ENCODE data around the gene SLIT3.

The SLIT3 gene

DNA sequence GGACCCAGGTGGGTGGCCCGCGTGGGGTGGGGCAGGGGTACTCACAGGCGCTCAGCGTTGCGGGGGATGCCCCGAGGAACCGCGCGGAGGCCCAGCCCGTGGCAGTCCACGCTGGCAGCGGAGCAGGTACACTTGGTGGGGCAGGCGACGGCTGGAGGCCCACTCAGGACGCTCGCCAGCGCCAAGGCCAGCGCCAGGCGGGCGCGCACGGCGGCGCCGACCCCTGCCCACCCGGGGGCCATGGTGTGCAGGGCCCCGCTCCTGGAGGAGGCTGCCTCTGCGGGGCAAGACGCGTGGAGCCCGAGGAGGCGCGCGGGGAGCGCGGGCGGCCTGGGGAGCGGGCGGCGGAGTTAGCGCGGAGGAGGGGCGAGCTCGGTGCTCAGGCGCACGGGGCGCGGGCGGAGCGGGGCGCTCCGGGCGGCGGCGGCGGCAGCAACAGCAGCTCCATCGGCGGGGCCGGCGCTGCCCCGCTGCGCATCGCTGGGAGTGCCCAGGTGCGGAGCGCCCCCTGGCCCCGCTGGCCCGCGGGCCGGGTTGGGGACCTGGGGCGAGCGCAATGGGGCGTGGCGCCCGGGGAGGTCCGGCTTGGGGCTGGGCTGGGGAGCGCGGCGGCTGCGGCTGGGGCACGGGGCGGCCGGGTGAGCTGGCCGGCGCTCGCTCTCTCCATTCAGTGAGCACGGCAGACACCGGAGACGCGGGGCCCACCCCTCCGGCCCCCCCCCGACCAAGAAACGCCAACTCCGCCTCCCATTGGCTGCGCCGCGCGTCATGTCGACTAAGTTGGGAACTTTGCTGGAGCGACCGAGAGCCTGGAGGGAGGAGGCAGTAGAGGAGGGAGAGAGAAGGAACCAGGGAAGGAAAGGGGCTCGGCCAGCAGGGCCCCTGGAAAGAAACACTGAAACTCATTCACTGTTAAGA, at the start of gene SLIT3:
TSS of gene SLIT3 (minus strand) at position 672 of the 918 bp plus-strand sequence. CDS start at position 242, 430 bp downstream.
- no peak for FAIRE-seq

GRCh38 chr5:169350016-169350415, 49.1 kb upstream of the SLIT3 start:
- no peak for FAIRE-seq

DNA sequence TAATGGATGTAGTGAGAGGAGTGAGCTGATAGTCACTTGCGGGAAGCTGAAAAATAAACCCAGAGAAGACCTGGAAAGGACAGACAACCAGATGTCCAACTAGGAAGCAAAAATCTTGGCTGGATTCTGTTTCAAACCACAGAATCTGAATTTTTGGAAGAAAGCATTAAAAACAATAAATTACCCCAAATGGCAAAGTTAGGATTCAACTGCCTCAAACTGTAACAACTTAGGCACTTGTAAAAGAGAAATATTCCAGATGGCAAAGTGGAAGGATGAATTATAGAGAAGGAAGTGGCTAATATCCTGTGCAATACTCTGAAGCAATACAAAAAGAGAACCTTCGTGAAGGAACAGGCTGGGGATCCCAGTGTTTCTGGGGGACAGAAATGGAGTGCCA, 46.8 kb upstream of the SLIT3 start:
- FAIRE-seq = no peak

DNA sequence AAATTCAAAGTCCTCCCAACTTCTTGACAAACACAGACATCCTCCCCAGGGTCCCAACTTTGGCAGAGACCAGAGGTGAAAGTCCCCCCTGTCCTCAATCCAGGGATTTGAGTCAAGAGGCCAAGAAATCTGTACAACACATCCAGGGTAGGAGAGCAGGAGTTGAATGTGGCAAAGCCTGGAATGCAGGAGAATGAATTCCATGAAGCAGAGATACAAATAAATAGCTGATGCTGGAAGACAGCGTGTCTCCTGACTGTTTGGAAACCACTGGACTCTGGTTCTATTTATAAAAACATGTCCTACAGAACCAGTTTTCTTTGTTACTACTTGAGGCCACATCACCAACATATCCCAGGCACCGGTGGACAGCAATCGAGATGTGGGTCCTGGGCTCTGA, 43.7 kb upstream of the SLIT3 start:
- no peak for FAIRE-seq

GRCh38 chr5:169343766-169344165, 42.8 kb upstream of the SLIT3 start:
- FAIRE-seq = no peak

GRCh38 chr5:169341556-169341955, 40.6 kb upstream of the SLIT3 start:
- FAIRE-seq = no peak

- FAIRE-seq = no peak
These were observed 38.9 kb upstream of the SLIT3 start for GRCh38 chr5:169339869-169340268.

GRCh38 chr5:169336242-169336641, 35.3 kb upstream of the SLIT3 start:
- no peak for FAIRE-seq

DNA sequence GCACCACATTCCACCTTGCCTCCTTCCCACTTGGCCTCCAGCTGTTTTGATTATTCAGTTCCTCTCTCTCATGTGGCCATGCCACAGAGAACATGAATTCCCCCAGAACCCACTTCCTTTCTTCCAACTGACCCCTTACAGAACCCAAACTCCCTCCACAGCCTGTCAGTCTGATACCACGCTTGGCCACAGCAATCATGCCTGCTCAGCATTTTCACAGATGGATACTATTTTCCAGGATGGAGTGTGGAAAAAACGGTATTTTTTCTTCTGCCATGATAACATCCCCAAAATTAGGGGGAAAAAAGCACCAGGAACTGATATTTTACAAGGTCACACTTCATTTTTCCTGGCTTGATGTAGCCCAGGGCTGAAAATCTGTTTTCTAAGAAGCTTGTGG, 34.9 kb upstream of the SLIT3 start:
- no peak for FAIRE-seq

GRCh38 chr5:169333518-169333917, 32.6 kb upstream of the SLIT3 start:
- no peak for FAIRE-seq

DNA sequence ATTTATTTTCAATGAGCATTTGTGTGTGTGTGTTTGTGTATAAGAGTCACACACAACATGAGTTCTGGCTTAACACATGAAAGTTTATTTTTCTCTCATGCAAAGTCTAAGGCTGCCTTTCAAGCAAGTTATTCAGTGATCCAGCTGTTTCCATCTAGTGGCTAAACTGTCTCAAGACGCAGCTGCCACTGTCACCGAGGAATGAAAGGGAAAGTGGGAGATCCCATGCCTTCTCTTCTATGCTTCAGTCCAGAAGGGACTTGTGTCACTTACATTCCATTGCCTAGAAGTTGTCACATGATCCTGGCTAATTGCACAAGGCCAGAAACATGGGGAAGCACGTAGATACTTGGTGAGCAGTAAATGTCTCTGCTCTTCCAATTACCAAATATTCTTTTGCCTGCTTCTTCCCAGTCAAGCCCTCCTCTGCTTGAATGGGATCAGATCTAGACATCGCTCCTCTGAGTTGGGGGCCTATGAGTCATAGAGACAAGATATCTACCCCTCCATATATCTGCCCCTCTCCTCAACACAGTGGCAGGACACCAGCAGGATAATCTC, 30.4 kb upstream of the SLIT3 start:
- no peak for FAIRE-seq

GRCh38 chr5:169328401-169328800, 27.5 kb upstream of the SLIT3 start:
- no peak for FAIRE-seq

- no peak for FAIRE-seq
These were observed 24.3 kb upstream of the SLIT3 start for GRCh38 chr5:169325273-169325672.

GRCh38 chr5:169318556-169318955, 17.6 kb upstream of the SLIT3 start:
- FAIRE-seq = no peak

DNA sequence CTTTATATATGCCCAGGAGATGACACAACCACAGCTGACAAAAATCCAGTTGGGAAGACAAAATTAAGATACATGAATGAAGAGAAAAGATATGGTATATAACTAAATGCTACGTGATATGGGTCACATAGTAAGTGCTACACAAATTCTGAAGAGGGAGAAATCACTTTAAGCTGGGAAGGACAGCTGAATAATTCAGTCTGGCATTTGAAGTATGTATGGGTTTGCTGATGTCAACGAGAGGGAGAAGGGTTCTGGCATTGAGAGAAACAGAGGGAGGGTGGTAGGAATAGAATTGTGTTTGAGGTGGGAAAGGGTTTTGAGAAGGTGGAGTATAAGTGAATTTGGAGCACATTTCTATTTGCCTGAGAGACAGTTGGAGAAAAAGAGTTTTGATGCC, 6.7 kb upstream of the SLIT3 start:
- no peak for FAIRE-seq

- FAIRE-seq = no peak
These were observed 4.4 kb upstream of the SLIT3 start for GRCh38 chr5:169305366-169305765.

- no peak for FAIRE-seq
These were observed 3.2 kb upstream of the SLIT3 start for GRCh38 chr5:169304175-169304574.

DNA sequence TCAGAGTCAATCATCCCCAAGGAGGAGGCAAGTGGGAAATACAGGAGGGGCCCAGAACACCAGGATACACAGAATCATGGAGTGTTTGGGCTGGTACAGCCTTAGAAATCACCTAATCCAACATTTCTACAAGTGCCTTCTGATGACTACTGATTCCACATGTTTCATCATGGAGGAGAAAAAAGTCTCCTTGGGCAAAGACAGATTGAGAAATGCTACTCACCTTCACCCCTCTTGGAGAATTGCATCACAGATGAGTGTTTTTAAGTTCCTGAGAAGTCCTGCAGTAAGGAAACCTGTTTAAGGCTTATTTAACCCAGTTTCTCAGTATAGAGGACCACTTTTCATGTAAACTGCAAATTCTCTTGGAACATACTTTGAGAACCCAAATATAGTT, 2.2 kb upstream of the SLIT3 start:
- FAIRE-seq = no peak

DNA sequence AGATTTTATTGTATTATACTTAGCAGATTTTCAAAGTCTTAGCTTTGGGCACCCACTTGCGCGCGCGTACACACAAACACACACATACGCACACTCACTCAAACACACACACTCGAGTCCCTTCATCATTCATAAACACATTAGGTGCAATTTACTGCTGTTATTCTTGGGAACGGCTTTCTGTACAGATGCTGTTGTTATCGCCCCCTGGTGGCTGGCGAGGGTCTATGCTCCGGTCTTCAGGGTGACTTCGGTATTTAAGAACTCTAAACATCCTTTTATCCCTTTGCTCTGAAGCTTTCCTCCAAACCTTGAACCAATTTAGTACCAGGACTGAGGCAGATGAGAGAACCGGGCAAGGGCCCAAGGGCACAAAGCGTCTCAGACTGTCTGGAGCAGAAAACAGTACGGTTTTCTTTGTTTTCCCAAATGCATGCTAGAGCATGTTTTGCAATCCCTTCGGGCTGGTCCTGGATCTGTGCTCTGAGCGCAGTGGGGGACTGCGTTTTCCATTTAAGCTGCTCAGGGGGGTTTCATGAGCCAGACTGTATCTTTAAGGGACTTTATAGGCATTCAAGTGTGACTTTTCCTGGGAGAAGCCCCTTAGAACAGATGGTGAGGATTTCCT, 1.7 kb upstream of the SLIT3 start:
- peak; percentile 61 for FAIRE-seq

- no peak for FAIRE-seq
These were observed 1.0 kb upstream of the SLIT3 start for GRCh38 chr5:169301986-169302385.

- no peak for FAIRE-seq
These were observed 521 bp upstream of the SLIT3 start for GRCh38 chr5:169301386-169301934.

DNA sequence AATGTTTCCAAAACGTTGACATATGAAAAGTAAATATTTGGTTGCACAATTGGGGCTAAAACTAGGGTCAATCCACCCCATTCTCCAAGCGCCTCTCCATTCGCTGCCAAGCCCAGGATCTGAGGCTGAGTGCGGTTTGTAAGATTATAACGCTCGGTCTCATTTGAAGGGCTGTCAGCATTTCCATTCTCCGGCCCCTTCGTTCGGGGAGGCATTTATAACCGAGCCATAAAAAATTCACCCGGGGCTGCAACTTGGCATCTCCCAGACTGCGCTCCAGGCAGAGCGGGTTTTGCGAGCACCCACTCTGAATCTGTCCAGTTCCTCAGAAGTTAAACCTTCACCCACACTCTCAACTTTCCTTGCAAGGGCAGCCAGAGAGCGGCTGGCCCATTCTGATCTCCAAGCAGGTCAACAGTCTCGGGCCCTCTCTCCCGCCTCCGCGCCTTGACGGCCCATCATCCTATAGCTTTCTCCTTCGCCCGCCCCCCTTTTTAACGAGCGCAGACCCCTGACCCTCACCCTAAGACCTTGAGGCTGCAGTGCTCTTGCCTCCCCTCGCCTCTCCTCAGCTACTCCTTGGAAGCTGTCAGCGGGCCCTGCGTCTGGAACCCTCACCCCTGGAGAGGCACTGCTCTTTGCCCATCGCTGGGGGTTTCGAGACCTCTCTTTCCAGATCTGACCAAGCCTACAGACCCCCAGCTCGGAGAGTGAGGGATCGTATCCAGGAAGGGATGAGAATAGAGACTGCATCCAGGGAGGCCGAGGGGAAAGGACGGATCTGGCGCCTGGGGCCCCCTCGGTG, 1.1 kb downstream of the SLIT3 start:
- FAIRE-seq = no peak

- no peak for FAIRE-seq
These were observed 1.7 kb downstream of the SLIT3 start for GRCh38 chr5:169299191-169299662.
